Ishikawa (cell line): Measurements from ENCODE around the gene MTFP1.

Source experiments
- CEBPB ChIP-seq: IDR thresholded peaks from 2 replicates; pipeline ENCODE4 v1.6.1; 2012
- CREB1 ChIP-seq: IDR thresholded peaks from 2 replicates; pipeline ENCODE4 v1.6.1; 2012; ENCODE audit warnings: low read depth
- EGR1 ChIP-seq: IDR thresholded peaks from 2 replicates; pipeline ENCODE4 v1.6.1; 2012
- EP300 ChIP-seq: IDR thresholded peaks from 2 replicates; pipeline ENCODE4 v1.6.1; 2012; ENCODE audit warnings: borderline replicate concordance
- FOXM1 ChIP-seq: IDR thresholded peaks from 2 replicates; pipeline ENCODE4 v1.6.1; 2012; ENCODE audit warnings: low read depth, borderline replicate concordance
- MAX ChIP-seq: IDR thresholded peaks from 2 replicates; pipeline ENCODE4 v1.6.1; 2012
- NFIC ChIP-seq: IDR thresholded peaks from 2 replicates; pipeline ENCODE4 v1.6.1; 2012
- RAD21 ChIP-seq: IDR thresholded peaks from 2 replicates; pipeline ENCODE4 v1.6.1; 2012; ENCODE audit warnings: low read depth
- TAF1 ChIP-seq: IDR thresholded peaks from 2 replicates; pipeline ENCODE4 v1.6.1; 2012; ENCODE audit warnings: low read depth, mild to moderate bottlenecking
- TCF12 ChIP-seq: IDR thresholded peaks from 2 replicates; pipeline ENCODE4 v1.6.1; 2012; ENCODE audit warnings: low read depth
- TEAD4 ChIP-seq: IDR thresholded peaks from 2 replicates; pipeline ENCODE4 v1.6.1; 2012
- USF1 ChIP-seq: IDR thresholded peaks from 2 replicates; pipeline ENCODE4 v1.6.1; 2012
- YY1 ChIP-seq: IDR thresholded peaks from 2 replicates; pipeline ENCODE4 v1.6.1; 2012; ENCODE audit warnings: low read depth
- ZBTB7A ChIP-seq: IDR thresholded peaks from 2 replicates; pipeline ENCODE4 v1.6.1; 2012; ENCODE audit warnings: low read depth
- TF ChIP-seq, protein P1 (sequence below): IDR thresholded peaks from 2 replicates; pipeline ENCODE4 v1.6.1; 2012; ENCODE audit warnings: low read depth, mild to moderate bottlenecking

Gene MTFP1

GRCh38 chr22:30402028-30402765 lies 23.4 kb upstream of the MTFP1 start:
- TF ChIP-seq YY1 (no peak), EGR1 (peak; percentile 63)

DNA sequence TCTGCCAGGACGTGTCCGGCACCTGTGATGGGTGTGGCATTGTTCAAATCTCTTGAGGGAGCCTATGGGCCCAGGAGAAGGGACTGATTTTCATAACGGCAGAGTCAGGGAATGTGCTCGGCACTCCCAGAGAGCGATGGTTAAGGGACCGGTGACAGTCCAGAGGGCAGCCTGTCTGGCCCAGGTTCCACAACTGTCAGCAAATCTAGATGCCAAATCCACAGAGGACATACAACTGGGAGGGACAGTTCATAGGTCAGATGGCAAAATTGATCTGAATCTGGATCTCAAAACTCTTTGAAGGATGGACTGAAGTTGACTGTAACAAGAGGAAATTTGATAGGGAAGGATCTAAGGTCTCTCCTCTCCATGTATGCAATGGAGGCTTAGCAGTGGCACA lies 21.3 kb upstream of the MTFP1 start:
- TF ChIP-seq RAD21 (no peak), CREB1 (no peak), FOXM1 (no peak), ZBTB7A (no peak), NFIC (no peak), CEBPB (no peak), YY1 (no peak), TEAD4 (no peak), EGR1 (no peak), EP300 (no peak), TAF1 (no peak), MAX (no peak), TCF12 (no peak), USF1 (no peak)
- TF ChIP-seq, protein P1, sequence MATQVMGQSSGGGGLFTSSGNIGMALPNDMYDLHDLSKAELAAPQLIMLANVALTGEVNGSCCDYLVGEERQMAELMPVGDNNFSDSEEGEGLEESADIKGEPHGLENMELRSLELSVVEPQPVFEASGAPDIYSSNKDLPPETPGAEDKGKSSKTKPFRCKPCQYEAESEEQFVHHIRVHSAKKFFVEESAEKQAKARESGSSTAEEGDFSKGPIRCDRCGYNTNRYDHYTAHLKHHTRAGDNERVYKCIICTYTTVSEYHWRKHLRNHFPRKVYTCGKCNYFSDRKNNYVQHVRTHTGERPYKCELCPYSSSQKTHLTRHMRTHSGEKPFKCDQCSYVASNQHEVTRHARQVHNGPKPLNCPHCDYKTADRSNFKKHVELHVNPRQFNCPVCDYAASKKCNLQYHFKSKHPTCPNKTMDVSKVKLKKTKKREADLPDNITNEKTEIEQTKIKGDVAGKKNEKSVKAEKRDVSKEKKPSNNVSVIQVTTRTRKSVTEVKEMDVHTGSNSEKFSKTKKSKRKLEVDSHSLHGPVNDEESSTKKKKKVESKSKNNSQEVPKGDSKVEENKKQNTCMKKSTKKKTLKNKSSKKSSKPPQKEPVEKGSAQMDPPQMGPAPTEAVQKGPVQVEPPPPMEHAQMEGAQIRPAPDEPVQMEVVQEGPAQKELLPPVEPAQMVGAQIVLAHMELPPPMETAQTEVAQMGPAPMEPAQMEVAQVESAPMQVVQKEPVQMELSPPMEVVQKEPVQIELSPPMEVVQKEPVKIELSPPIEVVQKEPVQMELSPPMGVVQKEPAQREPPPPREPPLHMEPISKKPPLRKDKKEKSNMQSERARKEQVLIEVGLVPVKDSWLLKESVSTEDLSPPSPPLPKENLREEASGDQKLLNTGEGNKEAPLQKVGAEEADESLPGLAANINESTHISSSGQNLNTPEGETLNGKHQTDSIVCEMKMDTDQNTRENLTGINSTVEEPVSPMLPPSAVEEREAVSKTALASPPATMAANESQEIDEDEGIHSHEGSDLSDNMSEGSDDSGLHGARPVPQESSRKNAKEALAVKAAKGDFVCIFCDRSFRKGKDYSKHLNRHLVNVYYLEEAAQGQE, result no peak

DNA sequence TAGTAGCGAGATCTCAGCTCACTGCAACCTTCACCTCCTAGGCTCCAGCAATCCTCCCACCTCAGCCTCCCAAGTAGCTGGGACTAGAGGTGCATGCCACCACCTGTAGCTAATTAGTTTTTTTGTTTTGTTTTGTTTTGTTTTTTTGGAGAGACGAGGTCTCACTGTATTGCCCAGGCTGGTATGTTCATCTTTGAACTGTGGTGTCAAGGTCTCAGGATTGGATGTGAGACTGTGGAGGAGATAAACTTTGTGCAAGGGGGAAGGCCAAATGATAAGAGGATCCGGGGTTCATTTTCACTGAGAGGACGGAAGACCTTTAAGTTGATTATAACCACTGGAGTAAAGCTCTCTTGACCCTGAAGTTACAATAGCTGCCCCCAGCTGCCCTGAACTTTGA lies 19.8 kb upstream of the MTFP1 start:
- no peak for TF ChIP-seq YY1
- no peak for TF ChIP-seq USF1
- TF ChIP-seq EP300, result no peak
- no peak for TF ChIP-seq FOXM1
- no peak for TF ChIP-seq ZBTB7A
- no peak for TF ChIP-seq MAX
- TF ChIP-seq, protein P1, result no peak
- no peak for TF ChIP-seq TAF1
- TF ChIP-seq NFIC, result no peak
- TF ChIP-seq TEAD4, result no peak
- no peak for TF ChIP-seq CEBPB
- no peak for TF ChIP-seq TCF12
- TF ChIP-seq RAD21, result no peak
- TF ChIP-seq CREB1, result no peak

GRCh38 chr22:30406400-30406799 lies 19.2 kb upstream of the MTFP1 start:
- TF ChIP-seq CEBPB (no peak), USF1 (no peak), TAF1 (no peak), MAX (no peak), FOXM1 (no peak), ZBTB7A (no peak), NFIC (no peak), EGR1 (no peak), CREB1 (no peak), YY1 (no peak), TEAD4 (no peak), EP300 (no peak), TCF12 (no peak), RAD21 (no peak)
- TF ChIP-seq, protein P1, result no peak
